GM18507 (cell line): ENCODE measurements around the gene CDCA8.
A peak's percentile ranks its signal among the peaks of the same experiment; 100 is the strongest.
"Not testable (repeated sequence)": the region's sequence is repeated elsewhere in the genome, so short reads cannot be mapped to it uniquely, and the experiment has no call there.

ENCODE experiments used
- DNase-seq: peaks from one replicate; pipeline ENCODE4 v3.0.0; 2011; ENCODE audit warnings: low read depth; ENCODE audit not compliant: insufficient read length; ENCODE audit errors: extremely low spot score
- FAIRE-seq: peaks from 2 replicates; lab custom pipeline; 2011; peaks lifted over from hg19 to GRCh38; lab: Jason Lieb, UNC

CDCA8 gene

DNA sequence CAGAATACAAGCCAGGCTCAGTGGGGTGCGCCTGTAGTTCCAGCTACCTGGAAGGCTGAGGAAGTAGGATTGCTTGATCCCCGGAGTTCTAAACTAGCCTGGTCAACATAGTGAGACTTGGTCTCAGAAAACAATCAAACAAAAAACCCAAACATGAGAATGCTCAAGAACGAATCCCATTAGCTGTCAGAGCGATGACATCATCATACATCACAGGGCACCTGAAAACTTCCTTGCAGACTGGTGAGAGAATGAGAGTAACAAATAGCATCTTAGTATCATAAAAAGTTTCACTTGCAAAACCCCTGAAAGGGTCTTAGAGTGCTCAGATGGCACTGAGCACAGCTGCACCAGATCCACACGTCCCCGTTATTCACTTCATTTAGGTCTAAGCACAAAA, 21.1 kb upstream of the CDCA8 start:
- DNase-seq (no peak), FAIRE-seq (no peak)

DNA sequence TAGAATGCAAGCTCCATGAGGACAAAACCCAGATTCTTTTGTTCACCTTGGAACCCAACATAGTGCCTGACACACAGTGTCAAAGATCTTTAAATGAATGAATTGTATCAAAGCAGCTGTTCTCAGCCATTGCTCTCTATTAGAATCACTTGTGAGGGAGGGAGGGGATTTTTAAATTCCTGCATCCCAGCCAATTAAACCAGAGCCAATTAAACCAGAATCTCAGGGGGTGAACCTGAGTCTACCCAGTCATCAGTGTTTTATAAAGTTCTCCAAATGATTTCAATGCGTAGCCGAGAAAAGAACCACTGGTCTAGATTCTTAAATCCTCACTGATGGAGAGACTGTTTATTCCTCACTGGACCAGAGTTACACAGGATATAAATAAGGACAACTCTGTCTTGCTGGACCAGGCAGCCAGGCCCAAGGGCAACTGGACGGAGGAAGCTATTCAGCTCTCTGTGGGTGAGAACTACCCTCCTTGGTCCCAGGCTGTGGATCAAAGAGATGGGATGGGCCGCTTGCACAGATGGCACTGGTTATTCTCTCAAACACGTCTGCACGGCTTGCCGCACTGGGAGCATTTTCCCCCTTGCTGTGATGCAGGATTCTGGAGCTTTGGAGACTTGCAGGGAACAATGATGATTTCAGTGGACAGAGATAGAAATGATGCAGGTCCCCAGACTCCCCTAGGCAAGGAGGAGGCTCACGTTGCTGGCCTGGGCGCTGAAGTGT, 20.0 kb upstream of the CDCA8 start:
- FAIRE-seq: no peak
- no peak for DNase-seq

DNA sequence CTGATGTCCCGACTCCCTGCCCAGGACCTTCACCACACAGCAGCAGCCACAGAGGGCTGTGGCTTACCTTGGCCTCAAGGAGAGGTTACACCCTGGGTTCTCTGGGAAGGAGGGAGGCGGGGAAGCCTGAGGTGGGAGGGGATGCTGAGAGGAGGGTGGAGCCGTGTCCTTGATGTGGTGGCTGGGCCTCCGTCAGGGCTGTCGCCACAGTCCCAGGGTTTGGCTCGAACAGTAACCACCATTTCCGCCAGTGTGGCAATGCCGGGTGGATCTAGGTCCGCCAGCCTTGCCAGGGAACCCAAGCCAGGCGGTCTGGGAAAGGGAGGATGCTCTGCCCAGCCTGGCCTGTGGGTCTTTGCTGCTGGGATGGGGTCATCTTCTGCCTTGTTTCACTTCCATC, 18.4 kb upstream of the CDCA8 start:
- FAIRE-seq (no peak), DNase-seq (no peak)

DNA sequence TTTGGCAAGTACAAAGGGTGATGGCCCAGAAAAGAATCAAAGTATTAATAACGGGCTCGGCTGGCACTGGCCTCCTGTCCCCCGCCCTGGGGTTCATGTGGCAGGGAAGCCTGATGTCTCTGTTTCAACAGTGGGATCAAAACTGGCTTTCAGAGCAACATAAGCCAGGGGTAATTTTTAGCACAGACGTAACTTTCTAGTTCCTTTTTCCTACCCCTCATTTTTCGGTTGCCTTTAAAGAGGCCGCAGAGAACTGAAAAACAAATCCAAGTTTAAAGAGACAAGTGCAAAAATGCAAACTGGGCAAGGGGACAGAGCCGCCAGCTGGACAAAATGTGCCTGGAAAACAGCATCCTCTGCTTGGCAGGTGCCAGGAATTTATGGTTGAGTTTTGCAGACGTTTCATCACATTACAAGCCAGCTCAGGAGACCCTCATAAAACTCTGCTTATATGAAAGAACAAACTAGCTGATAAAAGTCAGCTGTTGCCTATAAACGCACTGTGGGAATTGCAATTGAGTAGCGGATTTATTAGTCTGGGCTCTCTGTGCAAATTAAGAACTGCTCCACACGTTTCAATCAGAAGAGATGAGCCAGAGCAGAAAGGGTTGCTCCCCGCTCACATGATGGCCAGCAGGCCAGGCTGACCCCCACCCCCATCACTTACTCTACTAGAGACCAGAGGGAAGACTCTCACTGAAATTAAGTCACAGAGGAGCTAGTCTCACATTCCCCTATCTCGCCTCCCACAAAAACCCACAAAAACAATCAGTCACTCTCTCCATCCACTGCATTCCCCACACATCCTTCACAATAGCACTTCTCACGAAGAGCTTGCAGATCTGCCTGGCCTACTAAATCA, 15.8 kb upstream of the CDCA8 start:
- DNase-seq (no peak), FAIRE-seq (peak; percentile 86)

DNA sequence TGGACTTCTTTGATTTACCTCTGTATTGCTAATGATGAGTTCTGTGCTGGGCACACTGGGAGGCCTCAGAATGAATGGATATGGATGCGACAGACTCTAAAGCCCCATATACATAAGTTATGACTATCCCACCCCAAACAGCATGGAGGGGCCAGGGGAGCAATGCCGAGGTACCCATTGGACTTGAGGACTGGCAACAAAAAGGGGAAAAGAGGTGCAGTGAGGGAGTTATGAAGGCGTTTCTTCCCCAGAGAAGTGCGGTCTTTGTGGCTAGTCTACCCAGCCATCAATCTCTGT, 15.2 kb upstream of the CDCA8 start:
- FAIRE-seq: no peak
- DNase-seq: no peak

DNA sequence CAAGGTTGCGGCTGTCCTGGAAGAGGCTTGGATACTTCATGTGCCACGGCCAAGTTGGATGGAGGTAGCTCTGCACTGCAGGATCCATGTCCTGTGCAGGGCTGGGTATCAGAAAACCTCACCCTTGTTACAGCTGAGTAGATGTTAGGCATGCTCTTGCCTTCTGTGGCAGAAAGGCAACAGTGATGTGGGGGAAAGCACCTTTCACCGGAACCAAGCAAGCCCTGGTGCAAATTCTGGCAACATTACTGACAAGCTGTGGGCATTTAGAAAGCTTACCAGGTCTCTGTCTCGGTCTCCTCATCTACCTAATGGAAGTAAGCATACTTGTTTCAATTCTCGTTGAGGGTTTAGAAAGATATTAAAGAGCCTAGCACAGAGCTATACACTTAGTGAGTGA, 14.5 kb upstream of the CDCA8 start:
- no peak for DNase-seq
- FAIRE-seq: no peak

DNA sequence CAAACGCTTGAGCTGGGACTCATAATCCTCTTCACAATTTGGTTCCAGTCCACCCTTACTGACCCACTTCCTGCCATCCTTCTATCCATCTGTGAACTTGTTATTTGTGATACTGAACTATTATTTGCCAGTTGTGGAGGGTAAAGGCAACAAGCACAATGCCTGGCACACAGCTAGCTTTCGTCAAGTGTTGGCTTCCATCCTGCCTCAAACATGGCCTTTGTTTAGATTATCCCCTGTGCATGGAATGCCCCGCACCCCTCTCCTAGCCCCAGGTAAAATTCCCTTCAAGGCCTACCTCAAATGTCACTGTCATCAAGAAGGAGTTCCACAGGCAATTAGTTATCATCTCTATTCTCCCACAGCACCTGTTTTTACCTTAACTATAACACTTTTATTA, 11.4 kb upstream of the CDCA8 start:
- DNase-seq (no peak), FAIRE-seq (no peak)

DNA sequence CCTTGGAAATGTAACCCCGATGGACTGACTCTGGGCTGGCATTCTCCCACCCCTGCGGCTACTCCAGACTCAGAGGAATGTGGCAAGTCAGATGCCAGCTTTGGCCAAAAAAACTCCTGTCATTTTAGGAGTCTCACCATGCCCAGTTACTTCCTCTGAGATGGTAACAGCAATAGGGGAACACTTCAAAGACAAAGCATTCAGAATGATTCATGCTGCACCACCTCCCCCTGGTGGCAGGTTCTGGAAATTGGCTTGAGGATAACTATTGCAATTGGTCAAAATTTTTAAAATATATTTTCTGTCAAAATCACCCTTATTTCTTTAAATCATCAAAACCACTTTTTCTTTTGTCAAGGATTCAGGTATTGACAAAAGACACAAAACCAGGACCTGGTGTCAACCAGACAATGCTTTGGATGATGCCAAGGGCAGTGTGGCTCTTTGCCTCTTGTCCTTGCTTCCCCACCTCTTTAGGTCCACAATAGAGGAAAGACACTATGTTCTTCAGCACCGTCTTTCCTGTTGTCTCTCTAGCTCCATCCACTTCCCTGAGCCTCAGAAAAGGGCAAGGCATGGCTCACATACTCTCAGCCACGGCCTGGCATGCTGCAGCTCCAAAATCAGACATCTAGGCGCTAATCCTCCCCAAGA, 9.9 kb upstream of the CDCA8 start:
- FAIRE-seq: peak; percentile 88
- peak; percentile 46 for DNase-seq

DNA sequence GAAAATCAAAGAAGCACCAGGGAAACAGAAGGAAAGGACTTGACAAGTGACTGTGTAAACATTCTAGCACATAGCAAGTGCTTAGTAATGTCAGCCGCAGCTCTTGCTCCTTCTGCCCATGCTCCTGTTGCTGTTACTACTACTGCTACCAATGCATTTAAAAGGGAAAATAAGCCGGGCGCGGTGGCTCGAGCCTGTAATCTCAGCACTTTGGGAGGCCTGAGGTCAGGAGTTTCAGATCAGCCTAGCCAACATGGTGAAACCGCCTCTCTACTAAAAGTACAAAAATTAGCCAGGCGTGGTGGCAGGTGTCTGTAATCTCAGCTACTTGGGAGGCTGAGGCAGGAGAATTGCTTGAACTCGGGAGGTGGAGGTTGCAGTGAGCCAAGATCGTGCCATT, 8.1 kb upstream of the CDCA8 start:
- not testable (repeated sequence) for FAIRE-seq

DNA sequence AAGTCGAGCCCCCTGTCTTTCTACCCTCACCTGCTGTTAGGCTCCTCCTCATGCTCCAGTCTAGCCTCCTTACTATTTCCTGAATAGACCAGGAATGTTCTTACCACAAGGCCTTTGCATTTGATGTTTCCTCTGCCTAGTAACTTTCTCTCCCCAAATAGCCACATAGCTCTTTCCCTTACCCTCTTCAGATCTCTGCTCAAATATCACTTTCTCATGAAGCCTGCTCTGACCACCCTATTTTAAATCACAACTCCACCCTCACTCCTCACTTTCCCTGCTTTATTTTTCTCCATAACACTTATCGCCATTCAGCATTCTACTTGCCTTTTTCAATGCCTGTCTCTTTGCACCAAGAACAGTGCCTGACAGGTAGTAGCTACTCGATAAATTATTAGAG, 6.6 kb upstream of the CDCA8 start:
- FAIRE-seq (no peak), DNase-seq (no peak)

More for the DNA sequence above, 8.1 kb upstream of the CDCA8 start:
- not testable (repeated sequence) for DNase-seq

DNA sequence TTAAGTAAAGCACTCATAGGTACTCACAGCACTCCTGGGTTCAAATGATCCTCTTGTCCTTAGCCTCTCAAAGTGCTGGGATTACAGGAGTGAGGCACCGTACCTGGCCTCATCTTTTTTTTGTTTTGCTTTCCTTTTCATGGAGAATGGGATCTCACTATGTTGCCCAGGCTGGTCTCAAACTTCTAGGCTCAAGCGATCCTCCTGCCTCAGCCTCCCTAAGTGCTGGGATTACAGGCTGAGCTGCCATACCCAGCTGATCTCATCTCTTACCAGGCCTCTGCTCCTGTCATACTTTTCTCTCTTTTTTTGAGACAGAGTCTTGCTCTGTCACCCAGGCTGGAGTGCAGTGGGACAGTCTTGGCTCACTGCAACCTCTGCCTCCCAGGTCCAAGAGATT, 4.6 kb upstream of the CDCA8 start:
- not testable (repeated sequence) for DNase-seq, FAIRE-seq

DNA sequence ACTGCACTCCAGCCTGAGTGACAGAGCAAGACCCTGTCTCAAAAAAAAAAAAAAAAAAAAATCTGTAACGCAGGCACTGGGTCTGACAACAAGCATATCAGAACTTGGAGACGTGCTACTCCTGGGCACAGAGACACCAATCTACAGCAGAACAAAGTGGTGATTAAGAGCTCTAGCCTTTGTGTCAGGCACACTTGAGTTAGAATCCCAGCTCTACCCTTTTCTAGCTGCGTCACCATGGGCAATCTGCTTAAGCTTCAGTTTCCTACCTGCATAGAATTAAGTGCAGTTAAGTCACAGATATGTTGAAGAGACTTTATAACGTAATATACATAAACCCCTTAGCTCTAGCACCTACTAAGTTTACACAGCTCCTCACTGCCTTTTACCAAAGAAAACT, 3.4 kb upstream of the CDCA8 start:
- DNase-seq (no peak), FAIRE-seq (no peak)

DNA sequence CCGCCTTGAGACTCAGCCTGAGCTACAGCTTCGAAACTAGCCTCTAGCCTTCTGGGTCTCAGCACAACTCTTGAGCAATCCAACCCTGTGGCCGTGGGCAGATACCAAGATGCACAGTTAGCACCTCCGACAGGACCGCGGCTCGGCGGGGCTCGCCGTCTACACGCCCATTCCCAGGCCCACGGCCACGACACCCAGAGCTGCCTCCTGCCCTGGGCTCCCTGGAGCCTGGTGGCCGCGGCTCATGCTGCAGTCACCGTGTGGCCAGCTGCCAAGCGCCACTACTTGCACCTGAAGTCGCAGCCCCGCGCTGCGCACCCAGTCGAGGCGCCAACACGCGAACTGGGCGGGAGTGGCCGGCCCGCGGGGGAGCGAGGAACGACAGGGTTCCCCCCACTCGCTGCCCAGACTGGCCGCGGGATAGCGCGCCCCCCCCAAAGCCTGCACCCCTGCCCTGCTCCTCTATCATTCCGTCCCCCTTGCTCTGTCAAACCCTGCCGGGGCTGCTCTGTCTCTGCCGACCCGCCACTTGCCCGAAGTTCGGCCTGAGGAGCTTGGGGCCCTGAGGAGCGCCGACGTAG, 729 bp upstream of the CDCA8 start:
- FAIRE-seq: no peak
- no peak for DNase-seq

DNA sequence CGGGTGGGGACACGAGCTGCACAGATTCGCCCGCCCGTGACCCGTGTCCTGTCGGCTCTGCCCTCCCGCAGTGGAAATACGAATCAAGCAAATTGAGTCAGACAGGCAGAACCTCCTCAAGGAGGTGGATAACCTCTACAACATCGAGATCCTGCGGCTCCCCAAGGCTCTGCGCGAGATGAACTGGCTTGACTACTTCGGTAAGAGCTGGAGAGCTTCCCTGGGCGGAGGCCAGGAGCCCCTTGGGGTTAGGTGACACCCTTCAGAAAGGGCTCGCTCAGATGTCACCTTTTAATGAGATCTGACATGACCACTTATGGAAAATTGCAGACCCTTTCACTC, 489 bp downstream of the CDCA8 start:
- FAIRE-seq: no peak
- DNase-seq: no peak

DNA sequence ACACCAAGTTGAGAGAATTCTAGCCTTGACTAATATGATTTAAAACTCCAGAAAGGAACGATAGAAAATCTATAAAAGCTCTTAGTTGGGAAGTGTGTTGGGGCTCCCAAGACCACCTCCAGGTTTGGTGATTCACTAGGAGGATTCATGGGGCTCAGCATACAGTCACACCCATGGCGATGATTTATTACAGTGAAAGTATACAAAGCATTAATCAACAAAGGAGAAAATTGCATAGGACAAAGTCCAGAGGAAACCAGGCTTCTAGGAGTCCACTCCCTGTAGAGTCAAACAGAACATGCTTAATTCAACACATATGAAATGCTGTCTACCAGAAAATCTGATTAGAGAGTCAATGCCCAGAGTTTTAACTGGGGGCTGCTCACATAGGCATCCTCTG, 4.8 kb downstream of the CDCA8 start:
- DNase-seq (no peak), FAIRE-seq (no peak)

DNA sequence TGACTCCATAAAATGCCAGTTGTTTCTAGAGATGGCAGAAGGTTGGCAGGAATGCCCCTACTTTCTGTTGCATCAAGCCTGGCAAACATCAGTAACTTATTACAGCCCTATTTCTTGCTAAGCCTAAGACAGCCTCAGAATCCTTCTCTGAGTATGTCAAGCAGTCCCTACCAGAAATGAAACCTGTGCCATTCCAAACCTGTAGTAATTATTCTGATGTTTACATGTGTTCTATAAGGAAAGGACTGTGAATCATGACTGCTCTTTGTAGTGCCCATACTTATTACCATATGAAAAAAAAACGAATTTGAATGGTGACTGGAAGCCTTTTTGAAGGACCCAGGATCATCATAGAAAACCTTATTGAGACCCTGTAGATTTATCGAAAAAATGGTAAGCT, 5.4 kb downstream of the CDCA8 start:
- DNase-seq: no peak
- no peak for FAIRE-seq

DNA sequence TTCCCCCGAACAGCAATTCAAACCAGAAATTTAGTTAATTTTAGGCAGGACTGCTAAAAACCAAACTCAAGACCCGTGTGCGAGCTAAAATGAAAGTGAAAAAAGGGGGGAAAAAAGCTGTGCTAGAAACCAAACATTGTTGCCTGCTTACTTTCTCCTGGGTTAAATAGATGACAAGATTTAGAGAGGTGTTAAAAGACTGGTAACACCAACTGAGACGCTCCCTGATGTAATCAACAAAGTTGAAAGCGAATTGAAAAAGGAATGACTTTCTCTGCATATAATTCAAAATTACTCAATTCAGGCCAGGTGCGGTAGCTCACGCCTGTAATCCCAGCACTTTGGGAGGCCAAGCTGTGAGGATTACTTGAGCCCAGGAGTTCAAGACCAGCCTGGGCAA, 6.8 kb downstream of the CDCA8 start:
- DNase-seq (no peak), FAIRE-seq (no peak)

DNA sequence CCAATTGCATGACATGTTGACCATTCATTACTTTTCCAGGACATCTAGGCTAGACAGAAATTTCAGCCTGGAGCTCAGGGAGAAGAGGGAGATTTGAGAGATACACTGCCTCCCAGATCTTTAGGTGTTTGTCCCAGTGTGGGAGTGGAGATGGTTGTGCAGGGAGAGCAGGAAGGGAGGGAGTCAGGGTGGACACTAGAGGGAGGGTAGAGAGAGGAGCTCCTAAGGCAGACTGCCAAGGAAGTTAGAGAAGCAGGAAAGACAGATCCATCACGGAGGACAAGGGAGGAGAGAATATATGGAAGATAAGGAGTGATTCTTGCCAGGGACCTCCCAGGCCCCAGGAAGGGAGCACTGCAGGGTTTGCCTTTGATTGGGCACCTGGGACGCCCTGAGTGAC, 8.7 kb downstream of the CDCA8 start:
- FAIRE-seq: no peak
- DNase-seq: no peak

DNA sequence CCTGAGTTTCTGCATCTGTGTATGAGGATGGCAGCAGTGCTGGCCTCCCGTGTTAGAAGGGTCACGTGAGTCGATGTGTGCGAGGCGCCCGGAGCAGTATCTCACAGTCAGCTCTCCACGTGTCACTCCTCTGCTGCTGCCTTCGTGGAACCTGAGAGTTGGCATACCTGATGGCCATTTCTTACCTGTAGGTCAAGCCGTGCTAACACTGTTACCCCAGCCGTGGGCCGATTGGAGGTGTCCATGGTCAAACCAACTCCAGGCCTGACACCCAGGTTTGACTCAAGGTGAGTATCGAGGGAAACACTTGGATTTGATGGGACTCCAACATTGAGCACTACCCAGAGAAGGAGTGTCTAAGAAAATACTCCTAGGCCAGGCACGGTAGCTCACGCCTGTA, 10.7 kb downstream of the CDCA8 start:
- FAIRE-seq: no peak
- no peak for DNase-seq

DNA sequence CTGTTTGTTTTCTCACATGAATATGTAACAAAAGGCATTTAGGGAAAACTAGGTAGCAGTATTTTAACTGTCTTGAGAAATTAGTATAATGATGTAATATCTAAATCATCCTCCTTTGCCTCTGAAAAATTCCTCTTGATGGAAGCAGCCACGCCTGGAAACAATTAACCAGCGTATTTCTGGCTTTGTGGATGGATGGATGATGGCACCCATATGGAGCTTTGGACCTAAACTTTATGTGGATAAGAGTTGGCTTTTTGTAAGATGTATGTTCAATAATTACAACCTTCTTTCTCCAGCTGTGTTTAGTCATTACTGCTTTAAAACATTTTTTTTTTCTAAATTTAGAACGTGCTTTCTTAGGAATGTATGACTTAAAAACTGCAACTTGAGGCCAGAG, 12.7 kb downstream of the CDCA8 start:
- no peak for DNase-seq

DNA sequence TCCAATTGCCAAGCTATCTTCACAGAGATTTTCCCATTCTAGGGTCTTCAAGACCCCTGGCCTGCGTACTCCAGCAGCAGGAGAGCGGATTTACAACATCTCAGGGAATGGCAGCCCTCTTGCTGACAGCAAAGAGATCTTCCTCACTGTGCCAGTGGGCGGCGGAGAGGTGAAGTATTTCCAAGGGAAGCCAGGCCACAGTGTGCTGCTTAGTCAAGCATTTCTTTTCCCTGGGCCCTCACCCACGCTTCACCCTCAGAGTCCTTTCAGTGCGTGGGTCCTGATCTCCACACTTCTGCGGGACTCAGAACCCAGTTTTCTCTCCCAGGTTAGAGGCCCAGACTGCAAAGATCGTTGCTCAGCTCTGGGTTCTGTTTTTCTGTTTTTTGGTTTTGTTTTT, 13.1 kb downstream of the CDCA8 start:
- DNase-seq (no peak), FAIRE-seq (no peak)

More for the DNA sequence above, 12.7 kb downstream of the CDCA8 start:
- no peak for FAIRE-seq
